ENCODE measurements around the gene NATD1. TPM values are rescaled to one million over a fixed set of nuclear protein-coding genes. Genes with fewer than 3 reads are reported as not detected.

The NATD1 gene
- polyA plus RNA-seq, 1 of the 3 experiments (the other 2 are of a cell fraction): 3.9 TPM

GRCh38 chr17:21249920-21250703 lies 3.1 kb downstream of the NATD1 start:
- DNase-seq: no peak
- Histone ChIP-seq H3K4me2 (no peak overlapping the region), H3K9me3 (no peaks in the 10 kb centered on the region), H3K27ac (ENCODE audit: low read depth in 2 of 2, low read length in 1 of 2) (no peak overlapping the region), H3K27me3 (ENCODE audit: insufficient read depth) (no peaks in the 10 kb centered on the region), H3K36me3 (replicated peaks in 1 of 2; ENCODE audit: control insufficient read depth in 1 of 2, insufficient read depth in 2 of 2, low read length in 1 of 2) (no peaks in the 10 kb centered on the region), H3K4me1 (ENCODE audit: control insufficient read depth in 1 of 2, insufficient read depth in 2 of 2, low read depth in 1 of 2, low read length in 1 of 2) (peaks cover 0 to 8% of the 10 kb centered on the region in 2 experiments; a peak in 1 of 4 replicates), H3F3A (replicated peaks; ENCODE audit: insufficient read depth) (no peaks in the 10 kb centered on the region), H4K20me1 (ENCODE audit: insufficient read depth) (no peaks in the 10 kb centered on the region), H2AFZ (ENCODE audit: low read depth) (no peak overlapping the region), H3K4me3 (ENCODE audit: low read depth in 2 of 2, low read length in 1 of 2) (no peak overlapping the region), H3K9me2 (no peaks in the 10 kb centered on the region), H3K79me2 (ENCODE audit: insufficient read depth) (no peaks in the 10 kb centered on the region), H3K9ac (no peak overlapping the region)
- TF ChIP-seq TCF12 (IDR thresholded peaks at IDR 0.05) (no peak), PBX3 (IDR thresholded peaks at IDR 0.05) (no peak), RFX5 (IDR thresholded peaks at IDR 0.05; ENCODE audit: low read length) (no peak), YY1 (IDR thresholded peaks at IDR 0.05; ENCODE audit: low read depth) (no peak), USF1 (IDR thresholded peaks at IDR 0.05; ENCODE audit: borderline replicate concordance, low read depth) (no peak), RXRA (IDR thresholded peaks at IDR 0.05; ENCODE audit: borderline replicate concordance, low read depth) (no peak), GATA2 (CRISPR knock-in tag; IDR thresholded peaks at IDR 0.05) (no peak), ZBTB33 (IDR thresholded peaks at IDR 0.05; ENCODE audit: borderline replicate concordance, low read depth) (no peak), NFIC (IDR thresholded peaks at IDR 0.05; ENCODE audit: borderline replicate concordance) (no peak), FOSL2 (IDR thresholded peaks at IDR 0.05; ENCODE audit: borderline replicate concordance, low read depth) (no peak), SIN3A (IDR thresholded peaks at IDR 0.05; ENCODE audit: borderline replicate concordance, low read depth, low read length) (no peak)
- 68% methylated on average over 6 of the region's 7 CpGs for WGBS (ENCODE audit: low lambda C conversion rate)
- ChIA-PET CTCF (interaction anchor here (1.2 to 1.7 kb wide), 5 partner anchors 11 to 262 kb away, joined by 3 to 7 read pairs (median 6); no protein-coding TSS in a partner anchor), POLR2A (interaction anchor here (1.1 kb wide), 1 partner anchor 11 kb away, joined by 3 read pairs; no protein-coding TSS in a partner anchor)

Measured in SK-N-SH (cell line).